GM20000 (cell line): Measurements from ENCODE around the gene ANO4.

ENCODE experiments used
- DNase-seq: peaks from one replicate; pipeline ENCODE4 v3.0.0; 2012; ENCODE audit warnings: low spot score
- TF ChIP-seq, protein P1 (sequence below): IDR thresholded peaks from 2 replicates; pipeline ENCODE4 v1.5.1; 2012; ENCODE audit warnings: mild to moderate bottlenecking, control low read depth; ENCODE audit errors: extremely low read depth, missing control alignments

Gene ANO4

DNA sequence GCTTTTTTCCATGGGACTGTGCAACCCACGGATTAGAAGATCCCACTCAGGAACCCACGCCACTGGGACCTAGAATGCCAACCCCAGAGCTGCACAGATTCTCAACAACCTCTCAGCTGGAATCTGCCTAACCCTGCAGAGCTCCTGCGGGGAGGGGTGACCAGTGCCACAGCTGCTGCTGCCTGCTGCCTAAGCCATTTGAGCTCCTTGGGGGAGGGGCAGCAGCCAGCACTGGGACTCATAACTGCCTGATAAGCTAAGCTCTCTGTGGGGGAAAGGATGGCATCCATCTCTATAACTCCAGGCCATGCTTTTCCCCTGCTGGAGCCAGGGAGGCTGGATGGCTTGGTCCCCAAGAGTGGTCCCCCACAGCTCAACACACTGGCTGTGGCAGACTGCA, 232.6 kb downstream of the ANO4 start:
- TF ChIP-seq, protein P1, sequence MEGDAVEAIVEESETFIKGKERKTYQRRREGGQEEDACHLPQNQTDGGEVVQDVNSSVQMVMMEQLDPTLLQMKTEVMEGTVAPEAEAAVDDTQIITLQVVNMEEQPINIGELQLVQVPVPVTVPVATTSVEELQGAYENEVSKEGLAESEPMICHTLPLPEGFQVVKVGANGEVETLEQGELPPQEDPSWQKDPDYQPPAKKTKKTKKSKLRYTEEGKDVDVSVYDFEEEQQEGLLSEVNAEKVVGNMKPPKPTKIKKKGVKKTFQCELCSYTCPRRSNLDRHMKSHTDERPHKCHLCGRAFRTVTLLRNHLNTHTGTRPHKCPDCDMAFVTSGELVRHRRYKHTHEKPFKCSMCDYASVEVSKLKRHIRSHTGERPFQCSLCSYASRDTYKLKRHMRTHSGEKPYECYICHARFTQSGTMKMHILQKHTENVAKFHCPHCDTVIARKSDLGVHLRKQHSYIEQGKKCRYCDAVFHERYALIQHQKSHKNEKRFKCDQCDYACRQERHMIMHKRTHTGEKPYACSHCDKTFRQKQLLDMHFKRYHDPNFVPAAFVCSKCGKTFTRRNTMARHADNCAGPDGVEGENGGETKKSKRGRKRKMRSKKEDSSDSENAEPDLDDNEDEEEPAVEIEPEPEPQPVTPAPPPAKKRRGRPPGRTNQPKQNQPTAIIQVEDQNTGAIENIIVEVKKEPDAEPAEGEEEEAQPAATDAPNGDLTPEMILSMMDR: no peak
- DNase-seq: no peak

DNA sequence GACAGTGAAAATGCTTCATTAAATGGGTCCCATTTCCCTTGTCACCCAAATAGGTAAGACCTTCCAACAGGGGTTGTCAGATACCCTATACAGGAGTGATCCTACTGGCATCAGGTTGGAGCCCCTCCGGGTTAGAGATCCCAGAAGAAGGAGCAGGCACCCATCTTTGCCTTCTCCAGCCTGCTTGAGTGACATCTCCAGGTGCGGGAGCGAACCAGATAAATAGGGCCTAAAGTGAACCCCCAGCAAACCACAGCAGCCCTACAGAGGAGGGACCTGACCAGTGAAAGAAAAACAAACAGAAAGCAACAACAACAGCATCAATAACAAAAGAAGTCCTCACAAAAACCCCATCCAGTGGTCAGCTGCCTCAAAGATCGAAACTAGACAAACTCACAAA, 233.2 kb downstream of the ANO4 start:
- no peak for DNase-seq
- TF ChIP-seq, protein P1: no peak

DNA sequence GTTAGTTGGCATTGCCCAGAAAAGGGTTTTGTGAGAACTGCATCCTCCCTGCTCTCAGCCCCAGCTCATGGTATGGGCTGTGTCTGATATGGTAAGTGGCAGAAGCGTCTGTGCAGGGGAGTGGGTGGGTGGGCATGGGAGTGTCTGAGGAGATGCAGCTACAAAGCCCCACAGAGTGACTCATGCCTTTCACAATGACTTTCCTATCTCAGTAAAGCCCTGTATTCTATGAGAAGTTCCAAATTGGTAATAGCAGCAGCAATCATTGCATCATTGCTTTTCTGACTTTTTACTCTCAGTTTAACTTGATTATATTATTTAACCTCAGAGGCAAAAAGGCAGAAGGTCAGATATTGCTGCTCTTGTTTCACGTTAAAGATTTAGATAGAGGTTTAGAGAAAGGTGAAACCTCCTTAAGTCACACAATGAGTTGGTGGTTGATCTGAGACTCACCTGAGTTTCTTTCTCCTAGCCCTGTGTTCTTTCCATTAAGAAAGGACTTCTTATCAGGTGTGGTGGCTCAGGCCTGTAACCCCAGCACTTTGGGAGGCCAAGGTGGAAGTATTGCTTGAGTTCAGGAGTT, 243.8 kb downstream of the ANO4 start:
- TF ChIP-seq, protein P1: no peak
- DNase-seq: no peak

- TF ChIP-seq, protein P1: no peak
- no peak for DNase-seq
Observed at GRCh38 chr12:101039848-101040531, 245.4 kb downstream of the ANO4 start.

GRCh38 chr12:101040936-101041335, 246.4 kb downstream of the ANO4 start:
- DNase-seq: no peak
- TF ChIP-seq, protein P1: no peak

- DNase-seq: no peak
- TF ChIP-seq, protein P1: no peak
Observed at GRCh38 chr12:101042211-101042610, 247.6 kb downstream of the ANO4 start.

DNA sequence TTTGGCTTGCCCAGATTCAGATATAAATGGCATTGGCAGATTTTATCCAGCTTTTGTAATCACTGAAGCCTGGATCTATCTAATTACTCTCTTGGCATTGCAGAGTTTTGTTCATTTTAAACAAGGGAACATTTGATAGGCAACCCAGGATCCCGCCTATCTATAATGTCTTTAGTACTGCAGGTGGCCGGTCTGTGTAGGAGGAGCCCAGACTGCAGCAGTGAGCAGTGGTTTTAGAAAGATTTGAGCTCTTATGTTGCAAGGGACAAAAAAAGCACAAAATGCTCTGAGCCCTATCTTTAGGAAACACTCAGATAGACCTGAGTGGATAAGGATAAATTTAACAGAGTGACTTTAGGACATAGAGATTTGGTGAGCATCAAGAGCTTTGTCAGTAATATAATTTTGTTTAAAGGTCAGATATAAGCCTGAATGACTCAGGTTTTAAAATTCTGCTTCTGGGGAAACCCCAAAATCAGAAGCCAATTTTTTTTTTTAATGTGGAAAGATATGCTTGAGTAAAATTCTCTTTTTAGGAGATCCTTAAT, 250.0 kb downstream of the ANO4 start:
- TF ChIP-seq, protein P1: no peak
- no peak for DNase-seq
